H1 (cell line): Measurements from ENCODE around the gene RER1. TPM values are rescaled to one million over a fixed set of nuclear protein-coding genes. Genes with fewer than 3 reads are reported as not detected.

Experiments
- CTCF ChIA-PET: fragments of 300-600 bp; sonication (Branson Sonifier 250); formaldehyde crosslinking; loops from one replicate; lab custom pipeline; 2021; ENCODE audit not compliant: partially characterized antibody; lab: Charles Lee
- POLR2A ChIA-PET: fragments of 300-600 bp; sonication (Branson Sonifier 250); formaldehyde crosslinking; loops from one replicate; lab custom pipeline; 2021; ENCODE audit warnings: inconsistent platforms; ENCODE audit not compliant: partially characterized antibody; lab: Charles Lee
- DNase-seq, 2 experiments: peaks; one replicate each; pipeline versions ENCODE4 v3.0.0 to v3.0.0-alpha.2; 2010 to 2022; ENCODE audit warnings: low spot score in 2 of 2, low read depth in 1 of 2, mixed read lengths in 1 of 2
- FAIRE-seq: peaks from 2 replicates; lab custom pipeline; 2011; peaks lifted over from hg19 to GRCh38; lab: Jason Lieb, UNC
- H2AFZ ChIP-seq: 2 replicates; pipeline ENCODE4 v1.8.1; 2012; ENCODE audit warnings: low read length, inconsistent platforms
- H2AK5ac ChIP-seq: 2 replicates; pipeline ENCODE4 v1.6.1; 2013; ENCODE audit warnings: low read depth, low read length
- H2BK120ac ChIP-seq: replicated peaks from 2 replicates; pipeline ENCODE3; 2013; ENCODE audit warnings: low read depth, low read length, inconsistent platforms
- H2BK12ac ChIP-seq: 2 replicates; pipeline ENCODE4 v1.6.1; 2013; ENCODE audit warnings: low read depth, low read length
- H2BK15ac ChIP-seq: 2 replicates; pipeline ENCODE4 v1.6.1; 2013; ENCODE audit warnings: low read length
- H2BK20ac ChIP-seq: 2 replicates; pipeline ENCODE4 v1.6.1; 2013; ENCODE audit warnings: low read length
- H2BK5ac ChIP-seq: 2 replicates; pipeline ENCODE4 v1.6.1; 2013; ENCODE audit warnings: low read depth, low read length
- H3K14ac ChIP-seq: 2 replicates; pipeline ENCODE4 v1.6.1; 2013; ENCODE audit warnings: inconsistent platforms; ENCODE audit not compliant: insufficient read length
- H3K18ac ChIP-seq: 2 replicates; pipeline ENCODE4 v1.6.1; 2013; ENCODE audit warnings: low read length; ENCODE audit errors: extremely low read depth
- H3K23ac ChIP-seq: 2 replicates; pipeline ENCODE4 v1.6.1; 2013; ENCODE audit warnings: inconsistent platforms; ENCODE audit not compliant: insufficient read length
- H3K23me2 ChIP-seq: 2 replicates; pipeline ENCODE4 v1.6.1; 2013; ENCODE audit warnings: low read depth, low read length
- H3K27ac ChIP-seq: 2 replicates; pipeline ENCODE4 v1.6.1; 2011; ENCODE audit warnings: low read depth, low read length, inconsistent platforms
- H3K27me3 ChIP-seq, 4 experiments: replicated peaks in 1 of 4; 1 replicate in 1 of 4; 2 replicates in 3 of 4; pipeline versions ENCODE4 v1.6.1 to v1.8.1; 2011 to 2013; ENCODE audit warnings: low read length in 3 of 4, mild to moderate bottlenecking in 3 of 4, inconsistent platforms in 2 of 4, mixed read lengths in 2 of 4, moderate library complexity in 1 of 4; ENCODE audit not compliant: control insufficient read depth in 3 of 4, insufficient read depth in 3 of 4; ENCODE audit errors: extremely low read depth in 1 of 4
- H3K36me3 ChIP-seq, 4 experiments: 2 replicates each; pipeline versions ENCODE4 v1.6.1 to v1.8.1; 2011 to 2013; ENCODE audit warnings: mild to moderate bottlenecking in 4 of 4, low read length in 3 of 4, moderate library complexity in 2 of 4, control low read depth in 1 of 4, inconsistent platforms in 1 of 4; ENCODE audit not compliant: insufficient read depth in 4 of 4, control insufficient read depth in 2 of 4
- H3K4ac ChIP-seq: replicated peaks from 2 replicates; pipeline ENCODE3; 2013; ENCODE audit warnings: low read length, low read depth, mixed read lengths, inconsistent platforms; ENCODE audit not compliant: insufficient read length
- H3K4me1 ChIP-seq, 4 experiments: replicated peaks in 1 of 4; 1 replicate in 1 of 4; 2 replicates in 3 of 4; pipeline versions ENCODE4 v1.6.1 to v1.8.1; 2011 to 2013; ENCODE audit warnings: low read length in 3 of 4, inconsistent platforms in 2 of 4, mixed read lengths in 1 of 4; ENCODE audit not compliant: insufficient read depth in 4 of 4, control insufficient read depth in 3 of 4
- H3K4me2 ChIP-seq, 2 experiments: 2 replicates each; pipeline versions ENCODE4 v1.6.1 to v1.8.1; 2011 to 2013; ENCODE audit warnings: low read depth in 2 of 2, low read length in 2 of 2, control low read depth in 1 of 2, inconsistent platforms in 1 of 2, mild to moderate bottlenecking in 1 of 2; ENCODE audit not compliant: insufficient read depth in 1 of 2
- H3K4me3 ChIP-seq, 4 experiments: fragments of 200-600, 300-600 bp in 1 of 4; sonication (generic), shearing (Covaris generic), sonication (Bioruptor Twin) in 1 of 4; 2 replicates each; pipeline versions ENCODE4 v1.5.1 to v1.8.1; 2011 to 2016; ENCODE audit warnings: low read length in 4 of 4, low read depth in 3 of 4, control low read depth in 2 of 4, inconsistent platforms in 2 of 4, mild to moderate bottlenecking in 2 of 4, mixed read lengths in 1 of 4, moderate library complexity in 1 of 4; ENCODE audit not compliant: insufficient read depth in 2 of 4; ENCODE audit errors: extremely low read depth in 1 of 4
- H3K56ac ChIP-seq: replicated peaks from 2 replicates; pipeline ENCODE3; 2013; ENCODE audit warnings: low read depth, mild to moderate bottlenecking, mixed read lengths, low read length, inconsistent platforms; ENCODE audit not compliant: insufficient read length
- H3K79me1 ChIP-seq: 2 replicates; pipeline ENCODE4 v1.6.1; 2013; ENCODE audit warnings: low read depth, low read length, control low read depth
- H3K79me2 ChIP-seq, 2 experiments: 2 replicates each; pipeline versions ENCODE4 v1.6.1 to v1.8.1; 2012 to 2013; ENCODE audit warnings: low read length in 2 of 2, mild to moderate bottlenecking in 2 of 2, inconsistent platforms in 1 of 2; ENCODE audit not compliant: insufficient read depth in 2 of 2, control insufficient read depth in 1 of 2
- H3K9ac ChIP-seq, 4 experiments: replicated peaks in 1 of 4; 1 replicate in 1 of 4; 2 replicates in 3 of 4; pipeline versions ENCODE4 v1.6.1 to v1.8.1; 2011 to 2013; ENCODE audit warnings: low read depth in 3 of 4, low read length in 3 of 4, control low read depth in 2 of 4, mild to moderate bottlenecking in 2 of 4, moderate library complexity in 2 of 4, inconsistent platforms in 1 of 4; ENCODE audit errors: extremely low read depth in 1 of 4
- H3K9me3 ChIP-seq, 2 experiments: 2 replicates each; pipeline versions ENCODE4 v1.6.1 to v1.8.1; 2012 to 2013; ENCODE audit warnings: mild to moderate bottlenecking in 2 of 2, moderate library complexity in 2 of 2, control low read depth in 1 of 2, inconsistent platforms in 1 of 2, low read depth in 1 of 2, low read length in 1 of 2, mixed read lengths in 1 of 2; ENCODE audit not compliant: insufficient read depth in 2 of 2
- H4K20me1 ChIP-seq, 2 experiments: replicated peaks in 1 of 2; 2 replicates each; pipeline versions ENCODE3 to v1.8.1; 2011 to 2013; ENCODE audit warnings: inconsistent platforms in 2 of 2, low read length in 2 of 2, mild to moderate bottlenecking in 1 of 2; ENCODE audit not compliant: insufficient read depth in 2 of 2, control insufficient read depth in 1 of 2
- H4K5ac ChIP-seq: 2 replicates; pipeline ENCODE4 v1.6.1; 2013; ENCODE audit warnings: low read length, low read depth, mixed read lengths, inconsistent platforms; ENCODE audit not compliant: insufficient read length
- H4K8ac ChIP-seq: 2 replicates; pipeline ENCODE4 v1.8.0; 2013; ENCODE audit warnings: mild to moderate bottlenecking, moderate library complexity, low read length, inconsistent platforms; ENCODE audit not compliant: insufficient read depth; ENCODE audit errors: extremely low read depth
- H4K91ac ChIP-seq: replicated peaks from 2 replicates; pipeline ENCODE3; 2013; ENCODE audit warnings: low read length, mixed read lengths, inconsistent platforms; ENCODE audit not compliant: insufficient read length
- CEBPB ChIP-seq: IDR thresholded peaks from 2 replicates; pipeline ENCODE4 v1.6.1; 2012; ENCODE audit warnings: low read depth, low read length
- CHD2 ChIP-seq: IDR thresholded peaks from 2 replicates; pipeline ENCODE4 v1.6.1; 2012; ENCODE audit warnings: low read length, improper control_type of control experiment
- CREB1 ChIP-seq: IDR thresholded peaks from 2 replicates; pipeline ENCODE4 v1.6.1; 2012; ENCODE audit warnings: inconsistent platforms
- RFX5 ChIP-seq: IDR thresholded peaks from 2 replicates; pipeline ENCODE4 v1.6.1; 2011; ENCODE audit warnings: low read depth, low read length, improper control_type of control experiment, borderline replicate concordance
- RNF2 ChIP-seq: fragments of 200-900, 300-1000 bp; sonication (generic); IDR thresholded peaks from 2 replicates; pipeline ENCODE4 v1.7.1; 2016; ENCODE audit warnings: borderline replicate concordance, low read depth, mild to moderate bottlenecking, antibody characterized with exemption, low read length; ENCODE audit not compliant: poor library complexity, severe bottlenecking; ENCODE audit errors: missing control alignments
- RXRA ChIP-seq: IDR thresholded peaks from 2 replicates; pipeline ENCODE4 v1.6.1; 2011; ENCODE audit warnings: low read depth, mild to moderate bottlenecking, low read length, moderate library complexity; ENCODE audit not compliant: insufficient read depth
- SP1 ChIP-seq: IDR thresholded peaks from 2 replicates; pipeline ENCODE4 v1.6.1; 2011; ENCODE audit warnings: low read depth, low read length
- SUZ12 ChIP-seq: fragments of 200-600 bp; sonication (generic); IDR thresholded peaks from 2 replicates; pipeline ENCODE4 v1.6.1; 2012; ENCODE audit warnings: mild to moderate bottlenecking, inconsistent platforms, low read length, moderate library complexity, mixed read lengths
- WGBS, 2 experiments: shearing (Covaris generic) in 1 of 2; methylation state at CpG; one replicate each; pipeline versions ENCODE4 v1.1.6 to v1.1.7; 2013 to 2015; ENCODE audit warnings: low lambda C conversion rate in 2 of 2, mixed read lengths in 2 of 2, inconsistent platforms in 1 of 2, low coverage in 1 of 2, missing lambda C conversion rate in 1 of 2; ENCODE audit not compliant: insufficient replicate concordance in 2 of 2, insufficient coverage in 1 of 2, insufficient read length in 1 of 2; ENCODE audit errors: extremely low coverage in 1 of 2, missing lambda C conversion rate in 1 of 2; 5-methylcytosine and 5-hydroxymethylcytosine counted together
- polyA plus RNA-seq, 7 experiments: library from polyadenylated mRNA; depleted of rRNA in 3 of 7; stranded (reverse) in 5 of 7; unstranded in 2 of 7; fragments of >200 nt in 5 of 7; fragments of 200-250 nt in 2 of 7; gene quantifications; 1 replicate in 5 of 7; 2 replicates in 1 of 7; 4 replicates in 1 of 7; pipeline versions ENCODE4 v1.2.1 to v1.2.3, GENCODE V29; 2011 to 2013; ENCODE audit warnings: missing spikeins in 2 of 7, mixed read lengths in 2 of 7
- total RNA-seq: library from RNA; stranded (reverse); fragmentation: NEBNext Ultra II Directional; extraction: Animal tissue kit (Norgen Biotek cat#: 25700); gene quantifications from 2 replicates; pipeline ENCODE4 v1.2.1, GENCODE V29; 2021

RER1 gene
- total and polyA plus RNA-seq, 2 of the 8 experiments (the other 6 are each of a cell fraction or from before 2014, with no cell fraction given), result 102 to 134 TPM

DNA sequence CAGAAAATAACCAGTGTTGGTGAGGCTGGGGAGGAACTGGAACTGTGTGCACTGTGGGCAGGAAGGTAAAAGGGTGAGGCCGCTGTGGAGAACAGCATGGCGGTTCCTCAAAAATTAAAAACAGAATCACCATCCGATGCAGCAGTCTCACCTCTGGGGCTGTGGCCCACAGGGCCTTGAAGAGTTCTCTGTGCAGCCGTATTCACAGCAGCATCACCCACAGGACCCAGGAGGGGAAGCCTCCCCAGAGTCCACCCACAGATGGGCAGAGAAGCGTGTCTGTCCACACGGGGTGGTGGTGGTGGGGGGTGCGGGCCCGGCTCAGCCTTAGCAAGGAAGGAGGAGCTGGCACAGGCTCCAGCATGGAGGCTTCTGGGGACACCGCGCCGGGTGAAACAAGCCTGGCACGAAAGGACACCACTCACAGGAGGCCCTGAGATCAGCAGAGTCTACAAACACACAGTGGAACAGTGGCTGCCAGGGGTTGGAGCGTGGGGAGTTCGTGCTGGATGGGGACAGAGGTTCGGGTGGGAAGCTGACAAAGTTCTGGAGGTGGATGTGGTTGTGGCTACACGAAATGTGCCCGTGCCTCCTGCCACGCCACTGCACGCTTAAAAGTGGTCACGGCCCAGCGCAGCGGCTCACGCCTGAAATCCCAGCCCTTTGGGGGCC, 11.8 kb upstream of the RER1 start:
- no peaks in the 10 kb centered on the region for H3K79me2 ChIP-seq
- no peak overlapping the region for H2BK20ac ChIP-seq
- 0 out of 2 replicates have a peak overlapping the region, but pooled peaks have one; percentile 27 for H2BK12ac ChIP-seq
- WGBS, 2 experiments, result 88% methylated on average over 23 of the region's 23 CpGs; no CpG with 5 or more reads in 1 of the 2 experiments
- H2AFZ ChIP-seq, result no peak overlapping the region
- no peak overlapping the region for H2AK5ac ChIP-seq
- H3K79me1 ChIP-seq, result no peaks in the 10 kb centered on the region
- CTCF ChIA-PET, result interaction anchor here (0.9 to 5.5 kb wide), 11 partner anchors 9 to 186 kb away, joined by 3 to 154 read pairs (median 9); partner anchors contain the start of genes FAAP20, MORN1 and RER1
- no peak overlapping the region for H4K5ac ChIP-seq
- peaks cover 0 to 1% of the 10 kb centered on the region in 2 experiments for H4K20me1 ChIP-seq
- H3K18ac ChIP-seq, result no peak overlapping the region
- H3K9me3 ChIP-seq, result no peaks in the 10 kb centered on the region
- no peaks in the 10 kb centered on the region for H3K23me2 ChIP-seq
- H2BK5ac ChIP-seq, result no peak overlapping the region
- no peak overlapping the region for H3K4me3 ChIP-seq
- no peak overlapping the region for H4K91ac ChIP-seq
- no peak overlapping the region for H3K56ac ChIP-seq
- DNase-seq (no peak), FAIRE-seq (no peak)
- no peak overlapping the region for H3K23ac ChIP-seq
- no peak overlapping the region for H3K4me2 ChIP-seq
- H3K27ac ChIP-seq, result no peak overlapping the region
- H3K9ac ChIP-seq, result no peak overlapping the region
- no peak overlapping the region for H3K4ac ChIP-seq
- no peak overlapping the region for H2BK15ac ChIP-seq
- no peaks in the 10 kb centered on the region for H3K27me3 ChIP-seq
- H4K8ac ChIP-seq, result no peak overlapping the region
- no peak overlapping the region for H3K14ac ChIP-seq
- peaks cover 0 to 2% (median under 1%) of the 10 kb centered on the region in 4 experiments; a peak in 3 of 7 replicates for H3K4me1 ChIP-seq
- POLR2A ChIA-PET, result interaction anchor here (0.6 to 5.0 kb wide), 4 partner anchors 8 to 185 kb away, joined by 3 to 16 read pairs (median 3); partner anchors contain the start of genes FAAP20, MORN1 and RER1
- no peak overlapping the region for H2BK120ac ChIP-seq
- H3K36me3 ChIP-seq, result no peaks in the 10 kb centered on the region
- TF ChIP-seq CHD2 (no peak), RXRA (no peak), SUZ12 (no peak), RNF2 (no peak), CEBPB (no peak), RFX5 (no peak), SP1 (no peak), CREB1 (no peak)
